ENCODE results near the gene RREB1.

- TF ChIP-seq CTCF (IDR thresholded peaks at IDR 0.05) = no peak
- TF ChIP-seq POLR2A (IDR thresholded peaks at IDR 0.05) = no peak
- TF ChIP-seq POLR2AphosphoS5 (IDR thresholded peaks at IDR 0.05) = no peak
- no peak for TF ChIP-seq EP300 (IDR thresholded peaks at IDR 0.05)
These were observed 81.5 kb downstream of the RREB1 start for GRCh38 chr6:7189101-7189758.

Measured in sigmoid colon (tissue), 4 donors.